K562 (cell line): ENCODE measurements around the gene FMNL2.

Experiments used
- CHCHD3 ChIP-seq: fragments of 250-450 bp; sonication (Bioruptor Pico); IDR thresholded peaks from 2 replicates; pipeline ENCODE4 v2.1.2; 2022; ENCODE audit warnings: mild to moderate bottlenecking
- EZH2 ChIP-seq: IDR thresholded peaks from 2 replicates; pipeline ENCODE4 v1.6.1; 2012; ENCODE audit warnings: low read depth, mild to moderate bottlenecking, inconsistent platforms, low read length, borderline replicate concordance
- HDAC6 ChIP-seq: IDR thresholded peaks from 2 replicates; pipeline ENCODE4 v1.6.1; 2012; ENCODE audit warnings: low read depth, mild to moderate bottlenecking, control low read depth, inconsistent platforms, low read length, moderate library complexity
- MXI1 ChIP-seq: IDR thresholded peaks from 2 replicates; pipeline ENCODE4 v1.6.1; 2011; ENCODE audit warnings: low read depth, mild to moderate bottlenecking, improper control_type of control experiment, low read length
- POLR2A ChIP-seq: fragments of 450-650 bp; conservative IDR thresholded peaks from 2 replicates; pipeline ENCODE4 v1.6.1; 2016
- POLR2AphosphoS5 ChIP-seq: IDR thresholded peaks from 2 replicates; pipeline ENCODE4 v1.6.1; 2011; ENCODE audit warnings: mild to moderate bottlenecking, low read depth, low read length, moderate library complexity; ENCODE audit not compliant: control insufficient read depth, insufficient read depth
- SMARCA5 ChIP-seq: fragments of 450-650 bp; IDR thresholded peaks from 2 replicates; pipeline ENCODE4 v1.6.1; 2016
- TF ChIP-seq, protein P1 (sequence below): sonication (generic); formaldehyde crosslinking; IDR thresholded peaks from 2 replicates; pipeline ENCODE4 v1.8.1; 2022; ENCODE audit warnings: missing genetic modification reagents
- TF ChIP-seq, protein P2 (sequence below), 3 experiments: IDR thresholded peaks in 2 of 3; conservative IDR thresholded peaks in 1 of 3; 2 replicates each; pipeline ENCODE4 v1.5.1; 2011 to 2012; ENCODE audit warnings: low read length in 3 of 3, mild to moderate bottlenecking in 3 of 3, control low read depth in 2 of 3, improper control_type of control experiment in 1 of 3, inconsistent platforms in 1 of 3, low read depth in 1 of 3, mixed read lengths in 1 of 3, moderate library complexity in 1 of 3; ENCODE audit not compliant: insufficient read depth in 2 of 3

DNA sequence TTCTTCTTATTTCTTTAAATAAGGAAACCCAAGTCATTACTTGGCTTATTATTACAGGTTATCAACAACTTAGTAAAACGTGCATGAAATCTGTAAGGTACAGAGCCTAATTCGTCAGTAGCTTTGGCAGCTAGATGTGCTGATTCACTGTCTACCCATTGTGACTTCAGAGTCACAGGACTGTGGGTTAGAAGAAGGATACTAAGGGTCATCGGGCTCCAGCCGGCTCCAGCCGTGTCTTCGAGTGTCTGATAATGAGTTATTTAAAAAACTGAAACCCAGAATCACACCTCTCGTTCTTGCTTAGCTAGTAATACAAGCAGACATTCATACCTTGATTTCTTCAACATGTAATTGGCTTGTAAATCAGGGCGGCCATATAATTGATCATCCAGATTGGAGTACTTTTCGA is 170.5 kb downstream of the FMNL2 start:
- TF ChIP-seq, protein P1, sequence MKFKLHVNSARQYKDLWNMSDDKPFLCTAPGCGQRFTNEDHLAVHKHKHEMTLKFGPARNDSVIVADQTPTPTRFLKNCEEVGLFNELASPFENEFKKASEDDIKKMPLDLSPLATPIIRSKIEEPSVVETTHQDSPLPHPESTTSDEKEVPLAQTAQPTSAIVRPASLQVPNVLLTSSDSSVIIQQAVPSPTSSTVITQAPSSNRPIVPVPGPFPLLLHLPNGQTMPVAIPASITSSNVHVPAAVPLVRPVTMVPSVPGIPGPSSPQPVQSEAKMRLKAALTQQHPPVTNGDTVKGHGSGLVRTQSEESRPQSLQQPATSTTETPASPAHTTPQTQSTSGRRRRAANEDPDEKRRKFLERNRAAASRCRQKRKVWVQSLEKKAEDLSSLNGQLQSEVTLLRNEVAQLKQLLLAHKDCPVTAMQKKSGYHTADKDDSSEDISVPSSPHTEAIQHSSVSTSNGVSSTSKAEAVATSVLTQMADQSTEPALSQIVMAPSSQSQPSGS (CRISPR knock-in tag) = no peak
- TF ChIP-seq EZH2 (no peak), POLR2AphosphoS5 (no peak), SMARCA5 (no peak), POLR2A (no peak), CHCHD3 (CRISPR knock-in tag) (no peak), HDAC6 (no peak), MXI1 (no peak)
- TF ChIP-seq, protein P2, sequence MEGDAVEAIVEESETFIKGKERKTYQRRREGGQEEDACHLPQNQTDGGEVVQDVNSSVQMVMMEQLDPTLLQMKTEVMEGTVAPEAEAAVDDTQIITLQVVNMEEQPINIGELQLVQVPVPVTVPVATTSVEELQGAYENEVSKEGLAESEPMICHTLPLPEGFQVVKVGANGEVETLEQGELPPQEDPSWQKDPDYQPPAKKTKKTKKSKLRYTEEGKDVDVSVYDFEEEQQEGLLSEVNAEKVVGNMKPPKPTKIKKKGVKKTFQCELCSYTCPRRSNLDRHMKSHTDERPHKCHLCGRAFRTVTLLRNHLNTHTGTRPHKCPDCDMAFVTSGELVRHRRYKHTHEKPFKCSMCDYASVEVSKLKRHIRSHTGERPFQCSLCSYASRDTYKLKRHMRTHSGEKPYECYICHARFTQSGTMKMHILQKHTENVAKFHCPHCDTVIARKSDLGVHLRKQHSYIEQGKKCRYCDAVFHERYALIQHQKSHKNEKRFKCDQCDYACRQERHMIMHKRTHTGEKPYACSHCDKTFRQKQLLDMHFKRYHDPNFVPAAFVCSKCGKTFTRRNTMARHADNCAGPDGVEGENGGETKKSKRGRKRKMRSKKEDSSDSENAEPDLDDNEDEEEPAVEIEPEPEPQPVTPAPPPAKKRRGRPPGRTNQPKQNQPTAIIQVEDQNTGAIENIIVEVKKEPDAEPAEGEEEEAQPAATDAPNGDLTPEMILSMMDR (IDR thresholded peaks at IDR 0.05 in 2 of 3, conservative IDR thresholded peaks at IDR 0.05 in 1 of 3; ENCODE audit: insufficient read depth in 2 of 3, low read depth in 1 of 3, low read length in 3 of 3) = no peak
